OCI-LY7 (cell line): ENCODE data around the gene BAIAP2L2.

ENCODE experiments used
- CTCF ChIP-seq: fragments of 200-600 bp; sonication (generic); conservative IDR thresholded peaks from 2 replicates; pipeline ENCODE4 v1.5.1; 2014; ENCODE audit warnings: mild to moderate bottlenecking, antibody characterized with exemption, low read length, moderate library complexity, mixed read lengths
- EZH2phosphoT487 ChIP-seq: fragments of 200-600 bp; sonication (generic); IDR thresholded peaks from 2 replicates; pipeline ENCODE4 v1.6.1; 2018; ENCODE audit warnings: low read depth, borderline replicate concordance, mild to moderate bottlenecking, mixed run types, antibody characterized with exemption, low read length, moderate library complexity, mixed read lengths

- no peak for TF ChIP-seq CTCF
- TF ChIP-seq EZH2phosphoT487: no peak
Observed at GRCh38 chr22:38110008-38110862, at the start of gene BAIAP2L2.
